Kidney (tissue), 14 donors: ENCODE data around the gene CHMP4B. TPM values are rescaled to one million over a fixed set of nuclear protein-coding genes. Genes with fewer than 3 reads are reported as not detected.
"Not testable (repeated sequence)": the region's sequence is repeated elsewhere in the genome, so short reads cannot be mapped to it uniquely, and the experiment has no call there.

Experiments
- DNase-seq, 5 donors: peaks; one replicate each; pipeline ENCODE4 v3.0.0-alpha.2; 2013 to 2020
- FAIRE-seq: peaks from 2 replicates; lab custom pipeline; 2012; peaks lifted over from hg19 to GRCh38; lab: Jason Lieb, UNC
- H3K27ac ChIP-seq, 2 donors: one replicate each; pipeline ENCODE4 v1.7.0; 2013; ENCODE audit warnings: low read depth in 2 of 2, low read length in 2 of 2, inconsistent platforms in 1 of 2
- H3K27me3 ChIP-seq: one replicate; pipeline ENCODE4 v1.7.1; 2013; ENCODE audit warnings: low read length, inconsistent platforms; ENCODE audit not compliant: control insufficient read depth, insufficient read depth
- H3K36me3 ChIP-seq, 3 donors: one replicate each; pipeline versions ENCODE4 v1.7.0 to v1.7.1; 2013; ENCODE audit warnings: low read length in 3 of 3, control low read depth in 1 of 3, inconsistent platforms in 1 of 3; ENCODE audit not compliant: insufficient read depth in 3 of 3, control insufficient read depth in 2 of 3
- H3K4me1 ChIP-seq, 3 donors: one replicate each; pipeline versions ENCODE4 v1.7.0 to v1.7.1; 2013; ENCODE audit warnings: low read length in 3 of 3, inconsistent platforms in 1 of 3, low read depth in 1 of 3; ENCODE audit not compliant: control insufficient read depth in 2 of 3, insufficient read depth in 2 of 3
- H3K4me3 ChIP-seq, 3 donors: one replicate each; pipeline versions ENCODE4 v1.7.0 to v1.8.1; 2013; ENCODE audit warnings: low read length in 3 of 3, control low read depth in 1 of 3, inconsistent platforms in 1 of 3
- H3K9ac ChIP-seq, 3 donors: one replicate each; pipeline versions ENCODE4 v1.7.0 to v1.7.1; 2013; ENCODE audit warnings: low read length in 3 of 3, control low read depth in 1 of 3, inconsistent platforms in 1 of 3
- H3K9me3 ChIP-seq, 3 donors: one replicate each; pipeline versions ENCODE4 v1.7.0 to v1.7.1; 2013; ENCODE audit warnings: low read length in 3 of 3, control low read depth in 1 of 3, inconsistent platforms in 1 of 3; ENCODE audit not compliant: control insufficient read depth in 2 of 3, insufficient read depth in 1 of 3
- intact Hi-C: fragments of 100-400 bp; cut with DNase I; formaldehyde crosslinking; loops from one replicate; pipeline ENCODE4 v1.11.1; 2022
- polyA plus RNA-seq: library from polyadenylated mRNA; stranded (reverse); fragments of 350-450 nt; fragmentation: Illumina TruSeq; extraction: RNeasy Lipid Tissue Mini Kit (QIAGEN cat#74804); gene quantifications from one replicate; pipeline ENCODE4 v1.2.3, GENCODE V29; 2014; ENCODE audit warnings: low read depth, low replicate concordance; ENCODE audit not compliant: insufficient read depth
- total RNA-seq: library from RNA; stranded (reverse); fragmentation: NEBNext Ultra II Directional; extraction: Animal tissue kit (Norgen Biotek cat#: 25700); gene quantifications from one replicate; pipeline ENCODE4 v1.2.1, GENCODE V29; 2021
- TF ChIP-seq, protein P1 (sequence below): IDR thresholded peaks from 3 replicates; pipeline ENCODE4 v1.5.1; 2012; ENCODE audit warnings: mild to moderate bottlenecking, moderate library complexity, borderline replicate concordance; ENCODE audit not compliant: insufficient read depth; ENCODE audit errors: extremely low read depth
- donor health status: control.
- donor health status: control.
- donor health status: control.
- donor health status: control.
- donor health status: control.
- donor health status: DM: yes; HTN: yes; CAD: no.
- donor health status: Normal renal cell carcinoma (clear cell type).

Gene CHMP4B
- total and polyA plus RNA-seq, 2 donors from 2014 or later: 104 to 137 TPM

DNA sequence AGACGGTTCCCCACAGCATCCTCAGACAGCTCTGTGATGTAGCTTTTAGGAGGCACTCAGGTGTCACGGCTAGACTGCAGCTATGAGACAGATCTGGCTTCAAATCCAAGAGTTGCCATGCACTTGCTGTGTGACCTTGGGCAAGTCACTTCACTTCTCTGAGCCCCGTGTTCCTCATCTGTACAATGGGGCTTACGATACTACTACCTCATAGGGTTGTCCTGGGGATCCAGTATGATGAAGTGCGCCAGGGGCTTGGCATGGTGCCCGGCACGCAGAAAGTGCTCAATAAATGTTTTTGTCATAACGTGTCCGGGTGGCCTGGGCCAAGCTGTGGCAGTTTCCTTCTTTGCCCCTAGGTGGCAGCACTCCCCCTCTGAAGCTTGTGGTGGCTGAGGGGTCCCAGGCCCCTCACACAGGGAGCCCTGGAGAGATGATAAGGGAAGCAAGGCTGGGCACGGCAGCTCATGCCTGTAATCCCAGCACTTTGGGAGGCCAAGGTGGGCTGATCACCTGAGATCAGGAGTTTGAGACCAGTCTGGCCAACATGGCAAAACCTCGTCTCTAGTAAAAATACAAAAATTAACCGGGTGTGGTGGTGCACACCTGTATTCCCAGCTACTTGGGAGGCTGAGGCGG, 19.1 kb upstream of the CHMP4B start:
- TF ChIP-seq, protein P1, sequence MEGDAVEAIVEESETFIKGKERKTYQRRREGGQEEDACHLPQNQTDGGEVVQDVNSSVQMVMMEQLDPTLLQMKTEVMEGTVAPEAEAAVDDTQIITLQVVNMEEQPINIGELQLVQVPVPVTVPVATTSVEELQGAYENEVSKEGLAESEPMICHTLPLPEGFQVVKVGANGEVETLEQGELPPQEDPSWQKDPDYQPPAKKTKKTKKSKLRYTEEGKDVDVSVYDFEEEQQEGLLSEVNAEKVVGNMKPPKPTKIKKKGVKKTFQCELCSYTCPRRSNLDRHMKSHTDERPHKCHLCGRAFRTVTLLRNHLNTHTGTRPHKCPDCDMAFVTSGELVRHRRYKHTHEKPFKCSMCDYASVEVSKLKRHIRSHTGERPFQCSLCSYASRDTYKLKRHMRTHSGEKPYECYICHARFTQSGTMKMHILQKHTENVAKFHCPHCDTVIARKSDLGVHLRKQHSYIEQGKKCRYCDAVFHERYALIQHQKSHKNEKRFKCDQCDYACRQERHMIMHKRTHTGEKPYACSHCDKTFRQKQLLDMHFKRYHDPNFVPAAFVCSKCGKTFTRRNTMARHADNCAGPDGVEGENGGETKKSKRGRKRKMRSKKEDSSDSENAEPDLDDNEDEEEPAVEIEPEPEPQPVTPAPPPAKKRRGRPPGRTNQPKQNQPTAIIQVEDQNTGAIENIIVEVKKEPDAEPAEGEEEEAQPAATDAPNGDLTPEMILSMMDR: peak; percentile 55
- no peak overlapping the region for H3K4me3 ChIP-seq
- H3K27ac ChIP-seq: no peak overlapping the region
- H3K9ac ChIP-seq: no peak overlapping the region
- intact Hi-C loops: no loop called here
- H3K36me3 ChIP-seq: no peaks in the 10 kb centered on the region
- H3K27me3 ChIP-seq: no peaks in the 10 kb centered on the region
- FAIRE-seq (no peak), DNase-seq (peak; percentile 20 to 78 (median 52))
- H3K4me1 ChIP-seq: peaks cover 0 to 8% (median 3%) of the 10 kb centered on the region in 3 donors
- no peaks in the 10 kb centered on the region for H3K9me3 ChIP-seq

DNA sequence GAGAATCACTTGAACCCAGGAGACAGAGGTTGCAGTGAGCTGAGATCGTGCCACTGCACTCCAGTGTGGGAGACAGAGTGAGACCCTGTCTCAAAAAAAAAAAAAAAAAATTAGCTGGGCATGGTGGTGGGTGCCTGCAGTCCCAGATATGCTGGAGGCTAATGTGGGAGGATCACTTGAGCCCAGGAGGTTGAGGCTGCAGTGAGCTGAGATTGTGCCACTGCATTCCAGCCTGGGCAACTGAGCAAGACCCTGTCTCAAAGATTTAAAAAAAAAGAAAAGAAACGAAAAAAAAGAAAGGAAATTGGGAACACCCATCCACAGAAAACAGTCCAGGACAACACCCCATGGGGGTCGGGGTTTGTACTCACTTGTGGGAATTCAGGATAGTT, 18.6 kb upstream of the CHMP4B start:
- H3K36me3 ChIP-seq, H3K27me3 ChIP-seq, DNase-seq, H3K9me3 ChIP-seq, intact Hi-C loops, H3K9ac ChIP-seq, H3K4me3 ChIP-seq, H3K4me1 ChIP-seq, FAIRE-seq: not testable (repeated sequence)
- peak overlapping the region in 1 of 2 donors; percentile 53 for H3K27ac ChIP-seq

DNA sequence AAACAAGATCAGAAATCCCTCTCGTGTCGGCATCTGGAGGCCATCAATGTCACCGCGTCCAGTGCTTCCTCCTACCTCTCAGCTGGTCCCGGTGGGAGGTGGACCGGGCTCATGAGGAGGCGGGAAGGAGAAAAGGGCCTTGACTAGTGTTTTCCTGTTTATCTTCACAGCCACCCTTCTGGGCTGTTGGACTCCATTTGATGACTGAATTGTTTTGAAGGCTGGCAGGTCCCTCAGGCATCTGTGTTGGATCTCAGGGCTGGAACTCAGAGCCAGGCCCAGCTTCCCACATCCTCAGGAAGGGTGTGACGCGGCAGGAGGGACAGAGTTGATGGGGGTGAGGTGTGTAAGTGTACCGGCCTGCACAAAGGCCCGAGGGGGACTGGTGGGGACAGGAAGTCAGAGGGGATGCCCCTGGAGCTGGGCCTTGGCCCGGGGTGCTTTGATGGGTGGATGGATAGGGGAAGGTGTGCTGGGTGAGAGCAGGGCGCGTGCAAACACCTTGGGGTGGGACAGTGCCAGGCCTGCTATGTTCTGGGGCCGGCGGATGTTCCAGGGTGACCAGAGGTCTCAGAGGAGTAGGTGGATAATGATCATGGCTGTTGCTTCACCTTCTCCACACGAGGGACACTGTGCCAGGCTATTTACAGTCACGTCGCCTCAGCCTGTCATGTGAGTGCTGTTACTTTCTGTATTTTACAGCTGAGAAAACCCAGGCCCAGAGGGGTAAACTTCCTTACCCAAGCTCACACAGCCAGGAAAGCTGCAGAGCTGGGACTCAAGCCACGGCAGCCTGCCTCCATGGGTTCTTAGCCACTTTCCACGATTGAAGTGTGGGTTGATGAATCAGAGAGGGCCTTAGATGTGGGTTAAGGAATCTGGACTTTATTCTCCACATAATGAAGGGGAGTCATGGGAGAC, 17.9 kb upstream of the CHMP4B start:
- H3K9ac ChIP-seq: no peak overlapping the region

More for the DNA sequence above, 17.9 kb upstream of the CHMP4B start:
- FAIRE-seq (no peak), DNase-seq (peak in 2 of 5 donors; percentile 59 to 76)
- Histone ChIP-seq H3K4me1 (peaks cover 0 to 7% (median 3%) of the 10 kb centered on the region in 3 donors), H3K4me3 (no peak overlapping the region), H3K36me3 (no peaks in the 10 kb centered on the region), H3K27me3 (no peaks in the 10 kb centered on the region), H3K27ac (peak overlapping the region in 1 of 2 donors; percentile 53), H3K9me3 (no peaks in the 10 kb centered on the region)
- intact Hi-C loops: no loop called here
- TF ChIP-seq, protein P1: no peak
